Loucy (cell line): ENCODE measurements around the gene CD79B.

Source experiments
- EZH2phosphoT487 ChIP-seq: fragments of 200-600 bp; IDR thresholded peaks from 2 replicates; pipeline ENCODE4 v1.6.1; 2018; ENCODE audit warnings: antibody characterized with exemption, mild to moderate bottlenecking, moderate library complexity, borderline replicate concordance
- TF ChIP-seq, protein P1 (sequence below): fragments of 200-600 bp; sonication (generic); conservative IDR thresholded peaks from 2 replicates; pipeline ENCODE4 v1.5.1; 2014; ENCODE audit warnings: mild to moderate bottlenecking, antibody characterized with exemption, low read length

DNA sequence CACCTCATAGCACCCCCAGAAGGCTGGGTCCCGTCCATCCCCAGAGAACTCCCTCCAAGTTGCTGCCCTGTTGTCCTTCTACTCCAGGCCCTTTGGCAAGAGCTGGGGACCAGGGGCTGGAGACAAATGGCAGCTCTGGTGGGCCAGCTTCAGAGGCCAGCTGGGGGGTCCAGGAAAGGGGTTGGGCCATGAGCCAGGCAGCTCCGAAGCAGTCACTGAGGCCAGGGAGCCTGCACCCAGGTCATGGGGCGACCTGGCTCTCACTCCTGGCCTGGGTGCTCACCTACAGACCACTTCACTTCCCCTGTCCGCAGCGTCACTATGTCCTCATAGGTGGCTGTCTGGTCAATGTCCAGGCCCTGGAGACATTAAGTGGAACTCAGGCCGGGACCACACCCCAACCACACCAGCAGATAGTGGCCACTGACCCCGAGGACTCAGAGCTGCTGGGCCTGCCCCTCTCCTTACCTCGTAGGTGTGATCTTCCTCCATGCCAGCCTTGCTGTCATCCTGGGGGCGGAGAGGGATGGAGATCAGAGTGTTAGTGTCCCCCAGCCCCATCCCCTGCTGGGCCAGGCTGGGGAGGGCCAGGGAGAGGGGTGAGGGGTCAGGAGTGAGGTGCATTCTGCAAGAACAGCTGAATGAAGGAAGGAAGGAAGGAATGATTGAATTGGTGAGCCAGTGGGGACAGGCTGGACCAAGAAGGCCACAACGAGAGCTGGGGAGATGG, 3.0 kb downstream of the CD79B start:
- TF ChIP-seq, protein P1, sequence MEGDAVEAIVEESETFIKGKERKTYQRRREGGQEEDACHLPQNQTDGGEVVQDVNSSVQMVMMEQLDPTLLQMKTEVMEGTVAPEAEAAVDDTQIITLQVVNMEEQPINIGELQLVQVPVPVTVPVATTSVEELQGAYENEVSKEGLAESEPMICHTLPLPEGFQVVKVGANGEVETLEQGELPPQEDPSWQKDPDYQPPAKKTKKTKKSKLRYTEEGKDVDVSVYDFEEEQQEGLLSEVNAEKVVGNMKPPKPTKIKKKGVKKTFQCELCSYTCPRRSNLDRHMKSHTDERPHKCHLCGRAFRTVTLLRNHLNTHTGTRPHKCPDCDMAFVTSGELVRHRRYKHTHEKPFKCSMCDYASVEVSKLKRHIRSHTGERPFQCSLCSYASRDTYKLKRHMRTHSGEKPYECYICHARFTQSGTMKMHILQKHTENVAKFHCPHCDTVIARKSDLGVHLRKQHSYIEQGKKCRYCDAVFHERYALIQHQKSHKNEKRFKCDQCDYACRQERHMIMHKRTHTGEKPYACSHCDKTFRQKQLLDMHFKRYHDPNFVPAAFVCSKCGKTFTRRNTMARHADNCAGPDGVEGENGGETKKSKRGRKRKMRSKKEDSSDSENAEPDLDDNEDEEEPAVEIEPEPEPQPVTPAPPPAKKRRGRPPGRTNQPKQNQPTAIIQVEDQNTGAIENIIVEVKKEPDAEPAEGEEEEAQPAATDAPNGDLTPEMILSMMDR, result no peak
- no peak for TF ChIP-seq EZH2phosphoT487
